Measurements from ENCODE around the gene SCAP.
A peak's percentile ranks its signal among the peaks of the same experiment; 100 is the strongest.

The SCAP gene

DNA sequence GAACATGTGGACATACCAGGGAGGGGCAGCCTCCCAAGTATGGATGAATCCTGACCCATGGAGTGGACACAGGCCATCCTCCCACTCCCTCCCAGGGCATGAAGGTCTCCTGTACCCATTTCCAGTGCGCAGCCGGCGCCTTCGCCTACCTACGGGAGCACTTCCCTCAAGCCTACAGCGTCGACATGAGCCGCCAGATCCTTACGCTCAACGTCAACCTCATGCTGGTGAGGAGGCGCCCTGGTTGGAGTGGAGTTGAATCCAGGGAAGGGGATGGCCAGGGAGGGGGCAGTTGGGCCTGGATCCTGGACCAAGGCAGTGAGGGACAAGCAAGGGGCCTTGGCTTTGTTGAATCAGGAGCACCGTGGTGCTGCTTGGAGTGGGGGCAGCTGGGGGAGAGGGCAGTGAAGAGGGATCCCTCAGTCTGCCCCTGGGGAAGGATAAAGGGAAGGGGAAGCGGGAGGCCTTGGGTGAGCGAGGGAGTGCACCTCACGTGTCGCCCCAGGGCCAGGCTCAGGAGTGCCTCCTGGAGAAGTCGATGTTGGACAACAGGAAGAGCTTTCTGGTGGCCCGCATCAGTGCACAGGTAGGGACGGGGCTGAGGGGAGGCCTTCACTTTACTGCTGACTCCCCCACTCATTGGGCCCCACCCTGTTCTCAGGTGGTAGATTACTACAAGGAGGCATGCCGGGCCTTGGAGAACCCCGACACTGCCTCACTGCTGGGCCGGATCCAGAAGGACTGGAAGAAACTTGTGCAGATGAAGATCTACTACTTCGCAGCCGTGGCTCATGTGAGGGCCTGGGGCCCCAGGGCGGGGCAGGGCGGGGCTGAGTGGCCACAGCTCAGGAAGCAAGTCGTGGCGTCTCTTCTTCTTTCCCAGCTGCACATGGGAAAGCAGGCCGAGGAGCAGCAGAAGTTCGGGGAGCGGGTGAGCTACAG is 69.7 kb downstream of the SCAP start:
- Histone ChIP-seq H3K27me3 (no peaks in the 10 kb centered on the region), H3K4me3 (ENCODE audit: low read depth in 1 of 2, low read length in 1 of 2) (no peak overlapping the region), H3K4me1 (ENCODE audit: control insufficient read depth in 1 of 2, insufficient read depth in 1 of 2, low read depth in 1 of 2, low read length in 1 of 2) (peaks cover 10 to 14% of the 10 kb centered on the region in 2 experiments), H3K27ac (peak overlapping the region; percentile 41), H3K36me3 (peaks cover 58% of the 10 kb centered on the region), H3K9me3 (no peaks in the 10 kb centered on the region)
- TF ChIP-seq, protein P1, sequence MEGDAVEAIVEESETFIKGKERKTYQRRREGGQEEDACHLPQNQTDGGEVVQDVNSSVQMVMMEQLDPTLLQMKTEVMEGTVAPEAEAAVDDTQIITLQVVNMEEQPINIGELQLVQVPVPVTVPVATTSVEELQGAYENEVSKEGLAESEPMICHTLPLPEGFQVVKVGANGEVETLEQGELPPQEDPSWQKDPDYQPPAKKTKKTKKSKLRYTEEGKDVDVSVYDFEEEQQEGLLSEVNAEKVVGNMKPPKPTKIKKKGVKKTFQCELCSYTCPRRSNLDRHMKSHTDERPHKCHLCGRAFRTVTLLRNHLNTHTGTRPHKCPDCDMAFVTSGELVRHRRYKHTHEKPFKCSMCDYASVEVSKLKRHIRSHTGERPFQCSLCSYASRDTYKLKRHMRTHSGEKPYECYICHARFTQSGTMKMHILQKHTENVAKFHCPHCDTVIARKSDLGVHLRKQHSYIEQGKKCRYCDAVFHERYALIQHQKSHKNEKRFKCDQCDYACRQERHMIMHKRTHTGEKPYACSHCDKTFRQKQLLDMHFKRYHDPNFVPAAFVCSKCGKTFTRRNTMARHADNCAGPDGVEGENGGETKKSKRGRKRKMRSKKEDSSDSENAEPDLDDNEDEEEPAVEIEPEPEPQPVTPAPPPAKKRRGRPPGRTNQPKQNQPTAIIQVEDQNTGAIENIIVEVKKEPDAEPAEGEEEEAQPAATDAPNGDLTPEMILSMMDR (IDR thresholded peaks at IDR 0.05) = no peak

DNA sequence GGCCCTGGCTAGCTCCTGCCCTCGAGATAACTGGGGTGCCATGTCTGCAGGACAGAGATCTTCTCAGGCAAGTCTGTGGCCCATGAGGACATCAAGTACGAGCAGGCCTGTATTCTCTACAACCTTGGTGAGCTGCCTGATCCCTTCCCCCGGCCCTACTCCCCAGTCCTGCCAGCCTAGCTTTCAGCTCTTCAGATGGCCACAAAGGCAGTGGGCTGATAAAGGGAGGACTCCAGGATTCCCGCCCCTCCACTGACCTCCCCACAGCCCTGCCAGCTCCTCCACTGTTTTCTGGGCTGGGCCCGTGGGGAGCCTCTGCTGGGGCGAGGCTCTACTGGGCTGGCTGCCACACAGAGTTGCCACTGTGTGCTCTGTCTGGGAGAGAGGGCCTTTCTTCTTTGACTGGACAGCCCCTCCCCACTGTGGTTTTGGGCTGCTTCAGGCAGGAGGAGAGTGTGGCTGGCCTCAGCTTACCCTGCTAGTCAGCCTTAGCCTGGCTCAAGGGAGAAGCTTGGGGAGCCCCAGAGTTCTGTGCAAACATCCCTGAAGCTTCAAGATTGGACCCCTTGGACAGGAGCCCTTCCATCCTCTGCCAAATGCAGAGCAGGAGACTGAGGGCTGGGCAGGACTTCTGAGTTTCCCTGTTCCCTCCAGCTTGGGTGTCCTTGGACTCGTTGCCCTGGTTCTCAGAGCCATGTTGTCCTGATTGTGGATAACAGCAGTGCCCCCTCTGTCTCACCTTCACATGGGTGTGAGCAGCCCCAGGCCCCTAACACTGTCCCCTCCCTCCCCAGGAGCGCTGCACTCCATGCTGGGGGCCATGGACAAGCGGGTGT is 70.6 kb downstream of the SCAP start:
- no peaks in the 10 kb centered on the region for H3K9me3 ChIP-seq
- TF ChIP-seq, protein P1 (IDR thresholded peaks at IDR 0.05) = no peak

DNA sequence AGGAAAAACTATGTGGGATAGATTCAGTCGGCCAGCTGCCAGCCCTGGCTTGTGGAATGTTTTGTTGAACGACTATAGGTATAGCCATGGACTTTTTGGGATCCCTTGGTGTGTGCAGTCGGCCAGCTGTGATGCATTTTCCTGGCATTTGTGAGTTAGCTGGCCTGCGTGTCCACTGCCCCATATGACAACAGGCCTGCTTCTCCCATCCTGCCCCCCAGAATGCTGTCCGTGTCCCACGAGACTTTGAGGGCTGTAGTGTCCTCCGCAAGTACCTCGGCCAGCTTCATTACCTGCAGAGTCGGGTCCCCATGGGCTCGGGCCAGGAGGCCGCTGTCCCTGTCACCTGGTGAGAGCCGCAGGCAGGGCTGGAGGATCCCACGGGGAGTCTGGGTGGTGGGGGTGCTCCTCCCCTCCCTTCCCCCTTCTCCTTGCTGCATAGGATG is 71.3 kb downstream of the SCAP start:
- TF ChIP-seq, protein P1 (IDR thresholded peaks at IDR 0.05) = no peak
- Histone ChIP-seq H3K27ac (no peak overlapping the region), H3K4me3 (ENCODE audit: low read depth in 1 of 2, low read length in 1 of 2) (no peak overlapping the region), H3K27me3 (no peaks in the 10 kb centered on the region), H3K4me1 (ENCODE audit: control insufficient read depth in 1 of 2, insufficient read depth in 1 of 2, low read depth in 1 of 2, low read length in 1 of 2) (peaks cover 10 to 14% of the 10 kb centered on the region in 2 experiments), H3K9me3 (no peaks in the 10 kb centered on the region), H3K36me3 (peaks cover 49% of the 10 kb centered on the region)

More for the DNA sequence above, 70.6 kb downstream of the SCAP start:
- H3K4me3 ChIP-seq (ENCODE audit: low read depth in 1 of 2, low read length in 1 of 2) = no peak overlapping the region
- H3K4me1 ChIP-seq (ENCODE audit: control insufficient read depth in 1 of 2, insufficient read depth in 1 of 2, low read depth in 1 of 2, low read length in 1 of 2) = peaks cover 10 to 14% of the 10 kb centered on the region in 2 experiments
- no peak overlapping the region for H3K27ac ChIP-seq
- H3K36me3 ChIP-seq = peaks cover 49% of the 10 kb centered on the region
- H3K27me3 ChIP-seq = no peaks in the 10 kb centered on the region

DNA sequence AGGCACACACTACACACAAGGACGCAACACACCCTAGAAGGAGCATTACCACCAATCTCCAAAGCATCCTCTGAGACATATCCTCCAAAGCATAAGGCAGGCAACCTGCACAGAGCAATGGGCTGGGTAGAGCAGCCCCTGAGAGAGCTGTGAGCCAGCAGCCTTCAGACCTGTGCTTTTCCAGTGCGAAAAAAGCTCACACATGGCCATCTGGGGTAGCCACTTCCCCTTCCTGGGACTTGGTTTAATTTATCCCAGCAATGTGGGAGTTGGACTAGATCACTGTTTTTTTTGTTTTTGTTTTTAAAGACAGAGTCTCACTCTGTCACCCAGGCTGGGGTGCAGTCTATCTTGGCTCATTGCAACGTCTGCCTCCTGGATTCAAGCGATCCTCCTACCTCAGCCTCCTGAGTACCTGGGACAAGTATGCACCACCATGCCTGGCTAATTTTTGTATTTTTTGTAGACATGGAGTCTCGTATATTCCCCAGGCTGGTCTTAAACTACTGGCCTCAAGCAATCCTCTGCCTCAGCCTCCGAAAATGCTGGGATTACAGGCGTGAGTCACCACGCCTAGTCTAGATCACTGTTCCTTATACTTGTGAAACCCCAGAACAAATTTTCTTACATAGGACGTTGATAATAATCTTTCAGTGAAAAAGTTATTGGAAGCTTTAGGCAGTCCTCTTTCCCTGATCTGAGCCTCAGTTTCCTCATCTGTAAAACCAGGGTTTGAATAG is 76.0 kb downstream of the SCAP start:
- Histone ChIP-seq H3K9me3 (no peaks in the 10 kb centered on the region), H3K36me3 (peaks cover 30% of the 10 kb centered on the region), H3K27me3 (no peaks in the 10 kb centered on the region), H3K4me3 (ENCODE audit: low read depth in 1 of 2, low read length in 1 of 2) (no peak overlapping the region), H3K4me1 (ENCODE audit: control insufficient read depth in 1 of 2, insufficient read depth in 1 of 2, low read depth in 1 of 2, low read length in 1 of 2) (no peaks in the 10 kb centered on the region), H3K27ac (no peak overlapping the region)
- TF ChIP-seq, protein P1 (IDR thresholded peaks at IDR 0.05) = no peak

DNA sequence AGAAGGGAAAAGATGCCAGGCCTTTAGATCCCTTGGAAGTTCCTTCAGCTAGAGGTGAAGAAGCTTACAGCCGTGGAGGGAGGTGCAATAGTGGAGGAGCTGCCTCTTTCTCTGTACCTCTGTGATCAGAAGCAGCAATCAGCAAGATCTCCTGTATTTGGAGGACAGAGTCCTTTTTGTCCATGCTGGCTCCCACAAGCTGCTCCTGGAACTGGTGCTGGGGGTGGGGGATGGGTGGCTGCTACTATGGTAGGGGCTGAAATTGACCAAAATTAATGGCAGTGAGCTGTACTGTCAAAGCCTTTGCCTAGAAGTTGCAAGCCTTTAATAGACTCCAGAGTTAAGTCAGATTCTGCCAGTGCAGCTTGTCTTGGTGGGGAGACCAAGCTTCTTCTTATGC is 76.7 kb downstream of the SCAP start:
- no peaks in the 10 kb centered on the region for H3K27me3 ChIP-seq
- no peak overlapping the region for H3K4me3 ChIP-seq (ENCODE audit: low read depth in 1 of 2, low read length in 1 of 2)
- no peaks in the 10 kb centered on the region for H3K9me3 ChIP-seq
- TF ChIP-seq, protein P1 (IDR thresholded peaks at IDR 0.05) = no peak
- no peaks in the 10 kb centered on the region for H3K4me1 ChIP-seq (ENCODE audit: control insufficient read depth in 1 of 2, insufficient read depth in 1 of 2, low read depth in 1 of 2, low read length in 1 of 2)
- H3K36me3 ChIP-seq = peaks cover 30% of the 10 kb centered on the region
- H3K27ac ChIP-seq = no peak overlapping the region

All from neutrophil (primary cell).